GM19324 (cell line): Measurements from ENCODE around the gene PPA2.
A peak's percentile ranks its signal among the peaks of the same experiment; 100 is the strongest.
"Not testable (repeated sequence)": the region's sequence is repeated elsewhere in the genome, so short reads cannot be mapped to it uniquely, and the experiment has no call there.

Source experiments
- ATAC-seq: cut with Tn5 transposase; IDR thresholded peaks from one replicate; pipeline ENCODE4 v1.9.1; 2021; ENCODE audit warnings: mild to moderate bottlenecking, moderate library complexity; ENCODE audit not compliant: unreplicated experiment, low FRiP score

PPA2 gene

DNA sequence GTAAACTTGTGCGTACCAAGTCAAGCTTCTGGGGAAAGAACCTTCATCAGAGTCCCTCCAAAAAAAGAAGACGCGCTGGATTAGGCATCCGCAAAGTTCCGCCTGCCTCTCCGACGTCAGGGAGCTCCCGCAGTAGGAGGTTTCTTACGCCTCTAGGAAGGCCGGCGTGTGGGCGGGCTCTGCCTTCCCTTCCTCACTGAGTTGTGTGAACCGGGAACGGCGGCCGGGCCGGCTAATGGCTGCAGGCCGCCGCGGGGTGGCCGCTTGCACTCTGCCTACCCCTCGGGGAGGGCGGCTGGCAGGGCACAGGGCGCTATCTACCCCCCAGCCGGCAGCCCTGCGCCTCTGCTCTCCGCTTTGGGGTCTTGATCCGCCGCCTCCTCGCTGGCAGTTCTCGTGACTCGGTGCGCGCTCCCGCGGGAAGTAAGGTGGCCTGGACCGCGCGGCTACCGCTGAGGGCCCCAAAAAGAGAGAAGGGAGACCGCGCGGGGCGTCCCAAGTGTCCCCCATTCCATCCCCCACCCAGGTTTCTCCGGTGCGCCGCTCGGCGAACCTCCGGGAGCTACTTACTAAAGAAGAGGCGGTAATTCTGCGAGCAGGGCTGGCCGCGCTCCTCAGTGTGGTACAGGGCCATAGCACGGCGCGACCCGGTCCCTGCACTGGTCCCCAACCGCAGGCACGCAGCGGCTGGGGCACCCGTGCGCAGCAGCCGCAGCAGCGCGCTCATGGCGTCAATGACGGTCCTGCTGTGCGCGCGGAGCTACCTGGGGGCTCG lies at the start of gene PPA2:
PPA2 (minus strand) TSS at position 739 of the 775 bp plus-strand sequence; CDS start at position 727, 12 bp downstream.
- peak; percentile 87 for ATAC-seq

DNA sequence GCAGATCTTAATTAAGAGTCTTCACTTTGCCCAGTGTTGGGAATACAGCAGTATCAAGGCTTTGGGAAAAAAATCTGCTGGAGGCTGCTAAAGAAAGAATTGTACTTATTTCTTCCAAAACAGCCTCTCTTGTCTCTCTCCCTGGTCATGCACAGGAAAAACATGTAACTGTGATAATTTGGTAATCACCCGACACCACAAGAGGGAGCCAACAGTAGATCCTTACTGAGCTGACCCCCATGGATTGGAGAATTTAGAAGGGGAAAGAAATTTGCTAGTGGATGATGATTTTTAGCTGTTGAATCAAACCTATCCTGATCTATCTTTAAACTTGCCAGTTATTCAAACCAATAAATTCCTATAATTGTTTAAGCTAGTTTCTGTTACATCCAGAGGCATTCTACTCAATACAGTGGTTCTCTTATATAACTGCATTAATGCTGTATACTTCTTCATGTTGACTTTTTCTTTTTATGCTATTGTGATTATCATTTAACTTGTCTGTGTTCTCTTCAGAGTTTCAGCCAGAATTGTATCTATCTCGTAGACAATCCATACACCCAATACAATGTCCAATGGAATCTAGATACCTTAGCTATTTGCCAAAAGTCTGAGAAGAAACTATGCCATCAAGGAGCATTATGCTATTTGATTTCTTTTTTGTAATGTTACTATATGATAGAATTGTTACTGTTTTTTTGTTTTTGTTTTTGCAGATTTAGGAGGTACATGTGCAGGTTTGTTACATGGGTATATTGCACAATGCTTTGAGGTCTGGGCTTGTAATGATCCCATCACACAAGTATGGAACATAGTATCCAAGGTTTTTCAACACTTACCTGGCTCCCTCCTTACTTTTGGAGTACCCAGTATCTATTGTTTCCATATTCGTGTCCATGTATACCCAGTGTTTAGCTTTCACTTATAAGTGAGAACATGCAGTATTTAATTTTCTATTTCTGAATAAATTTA lies 47.2 kb upstream of the PPA2 start:
- no peak for ATAC-seq

DNA sequence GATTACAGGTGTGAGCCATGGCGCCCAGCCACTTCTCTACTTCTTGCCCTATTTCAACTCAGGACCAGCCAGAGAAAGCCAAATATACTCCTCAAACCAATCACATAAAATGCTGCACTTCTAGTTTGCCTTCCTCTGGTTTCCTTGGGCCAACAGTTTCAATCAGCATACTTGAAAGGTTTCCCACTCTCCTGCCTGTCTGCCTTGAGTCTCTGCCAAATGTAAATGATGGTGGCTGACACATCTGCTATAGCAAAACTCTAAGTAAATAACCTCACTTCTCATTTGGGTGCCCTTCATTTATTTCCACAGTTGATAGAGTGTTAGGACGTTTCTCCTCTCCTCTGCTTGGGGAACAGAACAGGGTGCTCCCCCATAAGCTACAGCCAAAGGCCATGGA lies 36.4 kb upstream of the PPA2 start:
- ATAC-seq: no peak

DNA sequence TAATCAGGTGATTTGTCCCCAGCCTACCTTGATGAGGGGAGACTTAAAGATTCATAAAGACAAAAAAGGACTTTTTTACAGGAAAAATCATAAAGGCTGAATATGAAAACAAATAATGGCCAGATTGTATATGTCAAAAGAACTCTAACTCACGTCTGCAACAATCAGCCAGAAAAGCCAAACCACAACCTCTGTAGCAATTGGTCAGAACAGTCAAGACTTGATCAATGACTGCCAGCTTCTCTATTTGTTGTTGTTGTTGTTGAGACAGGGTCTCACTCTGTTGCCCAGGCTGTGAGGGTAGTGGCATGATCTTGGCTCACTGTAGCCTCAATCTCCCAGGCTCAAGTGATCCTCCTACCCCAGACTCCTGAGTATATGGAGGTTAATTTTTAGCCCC lies 35.9 kb upstream of the PPA2 start:
- ATAC-seq: peak; percentile 19

DNA sequence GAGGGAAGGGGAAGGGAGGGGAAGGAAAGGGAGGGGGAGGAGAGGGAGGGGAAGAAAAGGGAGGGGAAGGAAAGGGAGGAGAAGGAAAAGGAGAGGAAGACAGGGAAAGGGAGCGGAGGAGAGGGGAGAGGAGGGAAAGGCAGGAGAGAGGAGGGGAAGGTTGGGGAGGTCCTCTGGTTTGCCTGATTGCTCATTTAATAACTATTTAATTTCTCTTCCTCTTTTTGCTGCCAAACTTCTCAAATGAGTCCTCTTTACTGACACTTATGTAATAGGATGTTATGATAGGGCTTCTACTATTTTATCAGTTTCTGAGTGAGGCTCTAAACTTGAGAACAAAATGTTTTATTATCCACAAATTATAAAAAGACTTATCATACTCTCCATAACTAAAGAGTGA lies 35.4 kb upstream of the PPA2 start:
- peak; percentile 62 for ATAC-seq

DNA sequence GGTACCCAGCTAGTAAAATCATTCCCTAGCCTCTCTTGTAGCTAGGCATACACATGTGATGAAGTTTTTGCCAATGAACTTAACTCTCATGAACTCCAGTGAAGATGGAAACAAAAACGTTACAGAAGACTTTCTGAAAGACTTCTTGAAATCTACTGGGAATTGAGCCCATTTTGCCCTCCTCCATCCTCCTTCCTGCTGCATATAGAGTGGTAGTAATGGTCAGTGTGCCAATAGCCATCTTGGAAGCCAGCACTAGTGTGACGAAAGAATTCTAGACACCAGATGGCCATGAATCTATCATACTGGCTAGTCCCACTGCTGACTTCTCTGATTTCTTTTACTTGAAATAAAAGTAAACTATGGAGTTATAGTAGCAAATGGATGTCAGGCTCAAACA lies 30.9 kb upstream of the PPA2 start:
- no peak for ATAC-seq

DNA sequence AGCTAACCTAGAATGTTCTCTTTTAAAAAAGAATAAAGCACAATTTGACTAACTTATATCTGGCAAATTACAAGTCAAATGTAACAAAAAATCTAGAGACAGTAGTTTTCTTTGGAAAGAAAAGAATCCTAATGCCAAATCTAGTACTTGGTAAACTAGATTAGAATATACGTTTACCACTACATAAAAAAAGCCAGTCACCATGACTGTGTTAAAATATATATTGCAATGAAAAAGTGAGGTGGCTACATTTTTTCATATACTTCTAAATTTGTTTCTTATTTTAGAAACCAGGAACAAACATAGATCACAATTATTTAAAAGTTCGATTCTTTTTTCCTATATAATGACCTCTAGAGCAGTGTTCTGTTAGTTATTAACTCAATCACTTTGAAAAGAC lies 29.6 kb upstream of the PPA2 start:
- ATAC-seq: no peak

DNA sequence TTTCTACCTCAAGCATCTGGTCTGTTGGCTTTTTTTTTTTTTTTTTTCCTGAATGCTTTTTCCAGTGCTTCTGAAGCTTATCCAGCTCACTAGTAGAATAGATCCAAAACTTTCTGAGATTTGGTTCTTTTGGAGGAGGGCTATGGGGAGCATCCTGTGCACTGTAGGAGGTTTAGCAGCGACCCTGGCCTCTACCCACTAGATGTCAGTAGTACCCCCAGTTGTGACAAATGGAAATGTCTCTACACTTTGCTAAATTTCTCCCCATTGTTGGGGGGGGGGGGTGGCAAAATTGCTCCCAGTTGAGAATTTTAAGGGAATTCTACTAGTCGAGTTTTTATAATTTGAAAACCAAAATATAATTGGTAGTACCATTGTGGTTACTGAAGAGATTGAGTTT lies 23.0 kb upstream of the PPA2 start:
- no peak for ATAC-seq

DNA sequence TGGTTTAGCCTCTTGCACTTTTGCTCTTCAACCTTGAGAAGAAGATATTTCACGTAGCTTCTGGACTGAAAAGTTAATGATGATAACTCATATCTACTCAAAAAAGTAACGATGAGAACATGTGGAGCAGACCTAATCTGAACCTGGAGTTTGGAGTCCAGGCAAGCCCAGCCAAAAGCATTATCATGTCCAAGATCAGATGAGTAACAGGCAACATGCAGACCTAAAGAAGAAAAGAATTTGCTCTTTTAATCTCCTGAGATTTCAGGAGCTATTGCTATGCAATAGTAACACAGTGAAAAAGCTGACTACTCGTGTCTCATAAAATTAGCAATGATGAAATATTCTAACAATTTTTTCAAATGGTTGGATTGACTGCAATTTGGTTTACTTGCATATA lies 21.8 kb upstream of the PPA2 start:
- no peak for ATAC-seq

DNA sequence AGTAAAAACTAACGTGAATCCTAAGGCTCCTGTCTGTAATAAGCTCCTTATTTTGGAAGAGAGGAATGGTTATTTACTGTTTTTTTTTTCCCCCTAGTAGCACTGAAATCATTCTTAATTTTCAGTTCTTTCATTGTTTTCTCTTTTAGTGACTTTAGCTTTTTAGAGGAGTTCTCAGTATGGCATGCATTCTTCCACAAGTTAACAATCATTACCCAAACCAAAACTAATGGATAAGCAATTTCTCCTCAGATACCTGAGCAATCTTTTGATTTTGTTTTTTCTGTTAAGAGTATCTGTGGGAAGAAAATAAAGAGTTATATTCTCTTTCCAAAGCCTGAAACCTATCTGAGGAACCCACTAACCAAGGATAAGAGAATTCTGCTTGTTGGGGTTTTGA lies 16.7 kb upstream of the PPA2 start:
- ATAC-seq: no peak

DNA sequence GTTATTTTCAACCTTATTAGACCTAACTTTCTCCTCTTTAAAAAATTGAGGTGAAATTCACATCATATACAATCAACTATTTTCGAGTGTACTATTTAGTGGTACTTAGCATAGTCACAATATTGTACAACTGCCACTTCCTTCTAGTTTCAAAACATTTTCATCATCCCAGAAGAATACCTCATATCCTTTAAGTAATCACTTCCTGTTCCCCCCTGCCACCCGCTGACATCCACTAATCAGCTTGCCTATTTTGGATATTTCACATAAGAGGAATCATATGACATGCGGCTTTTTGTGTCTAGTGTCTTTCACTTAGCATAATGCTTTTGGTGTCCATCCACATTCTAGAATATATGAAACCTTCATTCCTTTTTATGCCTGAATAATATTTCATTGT lies 10.0 kb upstream of the PPA2 start:
- no peak for ATAC-seq

DNA sequence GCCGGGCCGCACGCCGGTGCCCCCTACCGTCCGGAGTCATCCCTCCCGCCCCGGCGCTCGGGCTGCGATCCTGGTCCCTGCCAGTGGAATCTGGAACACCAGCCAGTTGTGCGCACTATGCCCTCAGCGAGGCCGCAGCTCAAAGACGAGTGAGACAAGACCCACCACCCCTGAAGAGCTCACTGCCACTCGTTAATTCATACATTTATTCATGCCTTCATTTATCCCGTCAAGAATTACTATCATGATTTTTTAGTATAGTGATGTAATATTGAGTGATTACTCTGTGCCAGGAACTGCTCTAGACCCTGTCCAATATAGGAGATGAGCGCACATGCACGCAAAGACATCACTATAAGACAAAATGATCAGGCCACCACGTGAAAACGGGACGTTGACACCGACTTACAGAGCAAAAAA lies 247 bp upstream of the PPA2 start:
- ATAC-seq: peak; percentile 6

DNA sequence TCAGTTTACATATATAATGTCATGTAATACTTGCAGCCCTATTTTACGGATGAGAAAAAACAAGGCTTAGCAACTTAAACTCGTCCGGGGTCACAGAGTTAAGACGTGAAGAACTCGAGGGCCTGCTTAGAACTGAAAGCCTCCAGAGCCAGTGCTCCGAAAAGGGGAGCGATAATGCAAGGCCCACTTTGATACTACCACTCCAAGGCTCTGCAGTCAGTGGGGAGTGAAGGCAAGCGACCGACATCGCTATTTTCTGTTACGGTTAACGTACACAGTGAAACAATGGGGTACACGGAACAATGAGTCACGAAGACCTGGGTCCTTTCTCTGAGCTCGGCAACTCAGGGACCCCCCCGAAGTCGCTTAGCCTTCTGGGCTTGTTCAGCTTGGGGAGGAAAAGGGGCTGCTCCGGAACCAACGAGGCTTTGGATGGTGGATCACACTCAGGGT lies 965 bp downstream of the PPA2 start:
- peak; percentile 29 for ATAC-seq

DNA sequence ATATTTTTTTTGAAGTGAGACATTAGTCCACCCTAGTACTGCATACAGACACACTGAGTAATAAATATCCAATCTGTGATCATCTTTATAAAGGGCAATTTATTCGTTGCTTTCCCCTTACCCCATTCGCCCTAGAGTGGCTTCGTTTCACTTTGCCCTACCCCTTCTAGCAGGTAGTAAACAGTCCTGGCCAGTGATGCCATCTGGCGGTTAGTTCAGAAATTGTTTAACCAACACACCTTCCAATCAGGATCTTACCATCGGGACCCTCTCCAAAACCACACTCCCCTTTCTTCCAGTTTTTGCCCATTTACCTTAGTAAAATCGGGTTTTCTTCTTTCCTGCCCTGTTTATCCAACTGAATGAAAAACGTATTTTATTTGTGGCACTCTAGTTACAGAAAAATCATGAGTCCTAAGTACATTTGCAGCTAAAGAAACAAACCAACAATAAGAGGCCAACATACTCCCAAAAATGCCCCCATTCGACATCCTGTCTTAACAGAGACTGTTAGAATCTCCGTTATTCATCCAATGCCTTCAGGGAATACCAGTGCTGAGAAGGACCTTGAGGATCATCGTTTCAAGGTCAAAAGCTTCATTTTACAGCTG lies 2.2 kb downstream of the PPA2 start:
- no peak for ATAC-seq

DNA sequence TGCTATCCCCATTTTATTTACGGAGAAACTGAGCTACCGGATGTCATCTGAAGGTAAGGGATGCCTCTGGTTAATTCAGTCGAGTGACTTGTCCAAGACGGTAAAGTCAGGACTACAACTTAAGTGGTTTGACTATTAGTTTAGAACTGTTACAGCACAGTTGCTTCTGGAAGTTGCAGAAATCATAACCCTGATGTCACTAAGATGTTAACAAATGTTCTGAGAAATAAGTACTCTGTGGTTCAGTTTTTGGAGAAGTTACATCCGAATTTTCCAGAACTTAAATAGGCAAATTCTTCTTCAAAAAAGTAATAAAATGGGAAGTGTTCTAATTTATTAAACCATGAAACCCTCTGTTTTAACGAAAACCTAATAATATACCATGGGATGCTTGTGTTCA lies 3.1 kb downstream of the PPA2 start:
- no peak for ATAC-seq

DNA sequence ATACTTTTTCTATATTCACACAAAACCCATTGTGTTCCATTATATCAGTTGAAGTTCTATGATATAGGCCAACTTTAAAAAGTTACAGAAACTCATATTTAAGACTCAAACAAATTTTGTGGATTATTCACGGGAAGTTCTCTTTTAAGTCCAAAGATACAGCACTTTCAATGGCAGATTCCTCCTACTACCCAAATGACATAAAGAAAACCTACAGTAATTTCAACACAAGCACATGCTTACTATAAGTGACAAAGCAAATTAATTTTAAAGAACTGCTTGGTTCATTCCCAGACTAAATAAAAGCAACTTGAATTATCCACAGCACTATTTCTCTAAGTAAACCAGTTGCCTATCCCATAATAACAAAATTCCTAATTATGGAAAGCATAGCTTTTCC lies 4.1 kb downstream of the PPA2 start:
- no peak for ATAC-seq

DNA sequence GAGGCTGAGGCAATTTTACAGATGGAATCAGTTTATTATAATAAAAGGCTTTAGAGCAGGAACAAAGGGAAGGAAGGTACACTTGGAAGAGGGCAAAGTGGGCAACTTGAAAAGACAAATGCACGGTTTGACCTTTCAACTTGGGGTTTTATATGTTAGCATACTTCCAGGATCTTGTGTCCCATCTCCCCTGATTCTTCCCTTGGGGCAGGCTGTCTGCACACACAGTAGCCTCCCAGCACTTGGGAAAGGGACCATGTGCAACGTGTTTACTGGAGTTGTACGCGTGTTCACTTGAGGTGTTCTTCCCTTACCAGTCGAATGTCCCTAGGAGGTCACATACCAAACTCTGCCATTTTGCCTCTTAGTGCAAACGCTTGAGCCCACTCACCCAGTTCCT lies 7.3 kb downstream of the PPA2 start:
- no peak for ATAC-seq

DNA sequence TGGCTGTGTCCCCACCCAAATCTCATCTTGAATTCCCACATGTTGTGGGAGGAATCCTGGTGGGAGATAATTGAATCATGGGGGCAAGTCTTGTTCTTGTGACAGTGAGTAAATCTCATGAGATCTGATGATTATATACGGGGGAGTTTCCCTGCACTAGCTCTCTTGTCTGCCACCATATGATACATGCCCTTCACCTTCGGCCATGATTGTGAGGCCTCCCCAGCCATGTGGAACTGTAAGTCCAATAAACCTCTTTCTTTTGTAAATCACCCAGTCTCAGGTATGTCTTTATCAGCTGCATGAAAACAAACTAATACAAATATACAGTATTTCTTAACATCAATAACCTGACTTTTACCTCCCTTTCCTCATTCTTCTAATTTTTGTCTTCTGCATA lies 9.3 kb downstream of the PPA2 start:
- ATAC-seq: not testable (repeated sequence)

DNA sequence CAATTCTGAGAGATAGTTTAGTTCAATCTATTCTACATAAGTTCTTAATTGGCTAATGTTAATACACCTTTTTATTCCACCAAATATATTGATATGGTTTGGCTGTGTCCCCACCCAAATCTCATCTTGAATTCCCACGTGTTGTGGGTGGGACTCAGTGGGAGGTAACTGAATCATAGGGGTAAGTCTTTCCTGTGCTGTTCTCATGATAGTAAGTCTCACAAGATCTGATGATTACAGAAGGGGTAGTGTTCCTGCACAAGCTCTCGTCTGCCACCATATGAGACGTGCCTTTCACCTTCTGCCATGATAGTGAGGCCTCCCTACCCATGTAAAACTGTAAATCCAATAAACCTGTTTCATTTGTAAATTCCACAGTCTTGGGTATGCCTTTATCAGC lies 11.3 kb downstream of the PPA2 start:
- no peak for ATAC-seq

DNA sequence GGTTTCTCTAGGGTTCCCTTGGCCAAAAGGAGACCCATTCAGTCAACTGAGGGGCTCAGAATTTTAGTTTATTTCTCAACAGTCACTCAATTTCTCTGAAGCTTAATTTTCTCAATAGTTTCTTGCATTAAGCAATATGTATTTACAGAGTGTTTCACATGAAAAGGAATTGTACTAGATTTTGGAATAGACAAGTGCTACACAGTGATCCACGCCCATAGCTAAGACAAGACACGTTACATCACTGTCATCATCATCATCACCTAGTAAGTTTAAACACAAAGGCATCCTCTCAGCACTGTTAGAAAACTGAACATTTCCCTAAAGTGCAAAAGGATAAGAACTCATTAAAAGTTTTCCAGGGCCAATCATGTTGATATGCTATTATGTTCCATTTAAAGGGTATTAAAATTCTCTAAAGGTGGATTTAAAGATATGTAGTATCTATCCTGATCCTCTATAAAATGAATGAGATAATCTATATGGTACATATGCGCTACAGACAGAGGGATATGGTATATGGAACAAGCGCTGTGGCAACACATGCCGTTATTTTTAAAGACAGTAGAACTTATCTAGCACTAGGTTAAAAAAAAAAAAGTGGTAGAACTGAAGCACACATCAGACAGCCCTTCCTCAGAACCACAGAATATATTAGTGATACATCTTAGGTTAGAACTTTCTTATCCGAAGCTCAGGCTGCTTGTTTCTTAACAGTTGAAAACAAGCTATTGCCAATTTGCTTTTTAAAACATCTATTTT lies 12.1 kb downstream of the PPA2 start:
- ATAC-seq: peak; percentile 11
